ENCODE data around the gene ABCA3.

DNA sequence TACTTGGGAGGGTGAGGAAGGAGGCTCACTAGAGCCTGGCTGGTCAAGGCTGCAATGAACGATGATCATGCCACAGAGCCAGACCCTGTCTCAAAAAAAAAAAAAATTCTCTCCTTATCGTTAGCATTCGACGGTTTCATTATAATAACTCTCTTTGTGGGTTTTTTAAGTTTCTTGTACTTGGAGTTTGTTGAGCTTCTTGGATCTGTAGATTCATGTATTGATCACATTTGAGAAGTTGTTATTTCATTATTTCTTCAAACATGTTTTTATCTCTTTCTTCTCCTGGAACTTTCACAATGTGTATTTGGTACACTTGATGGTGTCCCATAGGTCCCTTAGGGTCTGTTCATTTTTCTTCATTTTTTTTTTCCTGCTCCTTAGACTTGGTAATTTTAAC is 16.8 kb upstream of the ABCA3 start:
- TF ChIP-seq, protein P1, sequence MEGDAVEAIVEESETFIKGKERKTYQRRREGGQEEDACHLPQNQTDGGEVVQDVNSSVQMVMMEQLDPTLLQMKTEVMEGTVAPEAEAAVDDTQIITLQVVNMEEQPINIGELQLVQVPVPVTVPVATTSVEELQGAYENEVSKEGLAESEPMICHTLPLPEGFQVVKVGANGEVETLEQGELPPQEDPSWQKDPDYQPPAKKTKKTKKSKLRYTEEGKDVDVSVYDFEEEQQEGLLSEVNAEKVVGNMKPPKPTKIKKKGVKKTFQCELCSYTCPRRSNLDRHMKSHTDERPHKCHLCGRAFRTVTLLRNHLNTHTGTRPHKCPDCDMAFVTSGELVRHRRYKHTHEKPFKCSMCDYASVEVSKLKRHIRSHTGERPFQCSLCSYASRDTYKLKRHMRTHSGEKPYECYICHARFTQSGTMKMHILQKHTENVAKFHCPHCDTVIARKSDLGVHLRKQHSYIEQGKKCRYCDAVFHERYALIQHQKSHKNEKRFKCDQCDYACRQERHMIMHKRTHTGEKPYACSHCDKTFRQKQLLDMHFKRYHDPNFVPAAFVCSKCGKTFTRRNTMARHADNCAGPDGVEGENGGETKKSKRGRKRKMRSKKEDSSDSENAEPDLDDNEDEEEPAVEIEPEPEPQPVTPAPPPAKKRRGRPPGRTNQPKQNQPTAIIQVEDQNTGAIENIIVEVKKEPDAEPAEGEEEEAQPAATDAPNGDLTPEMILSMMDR (conservative IDR thresholded peaks at IDR 0.05) = no peak
- TF ChIP-seq ZFX (IDR thresholded peaks at IDR 0.05) = no peak

Measured in C4-2B (cell line).